AG10803 (cell line): ENCODE data around the gene RFX1.
"Not testable (repeated sequence)": the region's sequence is repeated elsewhere in the genome, so short reads cannot be mapped to it uniquely, and the experiment has no call there.

Source experiments
- DNase-seq: peaks from one replicate; pipeline ENCODE4 v3.0.0; 2010; ENCODE audit warnings: low read depth
- H3K4me3 ChIP-seq: 2 replicates; pipeline ENCODE4 v1.5.1; 2011; ENCODE audit warnings: mild to moderate bottlenecking, low read length, control low read depth
- TF ChIP-seq, protein P1 (sequence below): conservative IDR thresholded peaks from 2 replicates; pipeline ENCODE4 v1.5.1; 2011; ENCODE audit warnings: mild to moderate bottlenecking, low read length, control low read depth, inconsistent platforms

Gene RFX1

DNA sequence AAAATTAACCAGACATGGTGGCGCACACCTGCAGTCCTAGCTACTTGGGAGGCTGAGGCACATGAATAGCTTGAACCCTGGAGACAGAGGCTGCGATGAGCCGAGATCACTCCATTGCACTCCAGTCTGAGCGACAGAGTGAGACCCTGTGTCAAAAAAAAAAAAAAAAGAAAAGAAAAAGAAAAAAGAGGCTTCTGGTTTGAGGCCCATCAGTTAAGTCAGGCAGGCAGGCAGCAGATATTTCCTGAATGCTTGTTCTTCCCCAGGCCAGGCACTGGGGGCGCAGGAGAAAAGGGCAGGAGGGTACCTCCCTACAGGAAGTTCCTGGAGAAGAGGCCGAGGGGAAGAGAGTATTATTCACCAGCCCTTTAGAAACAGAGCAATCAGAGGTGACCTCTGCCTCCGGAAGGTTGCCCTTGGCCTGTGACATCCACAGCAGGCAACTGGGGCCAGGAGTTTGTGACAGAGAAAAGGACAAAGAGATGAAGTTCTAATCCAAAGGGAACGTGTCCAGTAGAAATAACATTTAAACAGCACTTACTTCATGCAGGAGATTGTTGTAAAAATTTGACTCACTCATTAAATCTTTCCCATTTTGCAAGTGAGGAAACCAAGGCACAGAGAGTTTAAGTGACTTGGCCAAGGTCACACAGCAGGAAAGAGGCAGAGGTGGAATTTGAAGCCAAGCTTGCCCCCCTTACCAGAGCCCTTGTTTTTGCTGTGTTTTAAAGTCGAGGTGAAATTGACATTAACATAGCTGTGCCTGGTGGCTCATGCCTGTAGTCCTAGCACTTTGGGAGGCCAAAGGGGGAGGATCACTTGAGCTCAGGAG lies 17.5 kb upstream of the RFX1 start:
- peak; percentile 46 for DNase-seq
- no peak overlapping the region for H3K4me3 ChIP-seq
- TF ChIP-seq, protein P1, sequence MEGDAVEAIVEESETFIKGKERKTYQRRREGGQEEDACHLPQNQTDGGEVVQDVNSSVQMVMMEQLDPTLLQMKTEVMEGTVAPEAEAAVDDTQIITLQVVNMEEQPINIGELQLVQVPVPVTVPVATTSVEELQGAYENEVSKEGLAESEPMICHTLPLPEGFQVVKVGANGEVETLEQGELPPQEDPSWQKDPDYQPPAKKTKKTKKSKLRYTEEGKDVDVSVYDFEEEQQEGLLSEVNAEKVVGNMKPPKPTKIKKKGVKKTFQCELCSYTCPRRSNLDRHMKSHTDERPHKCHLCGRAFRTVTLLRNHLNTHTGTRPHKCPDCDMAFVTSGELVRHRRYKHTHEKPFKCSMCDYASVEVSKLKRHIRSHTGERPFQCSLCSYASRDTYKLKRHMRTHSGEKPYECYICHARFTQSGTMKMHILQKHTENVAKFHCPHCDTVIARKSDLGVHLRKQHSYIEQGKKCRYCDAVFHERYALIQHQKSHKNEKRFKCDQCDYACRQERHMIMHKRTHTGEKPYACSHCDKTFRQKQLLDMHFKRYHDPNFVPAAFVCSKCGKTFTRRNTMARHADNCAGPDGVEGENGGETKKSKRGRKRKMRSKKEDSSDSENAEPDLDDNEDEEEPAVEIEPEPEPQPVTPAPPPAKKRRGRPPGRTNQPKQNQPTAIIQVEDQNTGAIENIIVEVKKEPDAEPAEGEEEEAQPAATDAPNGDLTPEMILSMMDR, result peak; percentile 53

DNA sequence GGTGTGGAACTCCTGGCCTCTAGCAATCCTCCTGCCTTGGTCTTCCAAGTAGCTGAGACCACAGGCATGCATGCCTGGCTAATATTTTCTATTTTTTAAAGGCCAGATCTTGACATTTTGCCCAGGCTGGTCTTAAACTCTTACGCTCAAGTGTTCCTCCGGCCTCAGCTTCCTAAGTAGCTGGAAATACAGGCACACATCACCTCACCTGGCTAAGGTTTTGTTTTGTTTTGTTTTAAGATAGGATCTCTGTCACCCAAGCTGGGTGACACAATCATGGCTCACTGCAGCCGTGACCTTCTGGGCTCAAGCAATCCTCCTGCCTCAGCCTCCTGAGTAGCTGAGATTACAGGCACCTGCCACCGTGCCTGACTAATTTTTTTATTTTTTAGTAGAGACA lies 16.3 kb upstream of the RFX1 start:
- TF ChIP-seq, protein P1, result no peak
- H3K4me3 ChIP-seq, result no peak overlapping the region
- DNase-seq, result peak; percentile 64

DNA sequence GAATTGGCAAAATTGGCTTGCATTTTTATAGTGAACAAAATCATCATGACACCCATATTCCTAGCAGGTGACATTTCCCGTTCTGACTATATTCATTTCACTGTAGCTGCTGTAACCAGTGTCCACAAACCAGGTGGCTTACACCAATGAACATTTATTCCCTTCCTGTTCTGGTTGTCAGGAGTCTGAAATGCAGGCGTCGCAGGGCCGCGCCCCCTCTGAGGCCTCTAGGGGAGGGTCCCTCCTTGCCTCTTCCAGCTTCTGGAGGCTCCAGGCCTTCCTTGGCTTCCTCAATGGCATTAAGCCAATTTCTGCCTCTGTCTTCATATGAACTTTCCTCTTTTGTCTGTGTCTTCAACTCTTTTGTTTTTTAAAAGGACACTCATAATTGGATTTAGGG lies 15.4 kb upstream of the RFX1 start:
- H3K4me3 ChIP-seq, result no peak overlapping the region
- TF ChIP-seq, protein P1, result no peak
- DNase-seq, result no peak

DNA sequence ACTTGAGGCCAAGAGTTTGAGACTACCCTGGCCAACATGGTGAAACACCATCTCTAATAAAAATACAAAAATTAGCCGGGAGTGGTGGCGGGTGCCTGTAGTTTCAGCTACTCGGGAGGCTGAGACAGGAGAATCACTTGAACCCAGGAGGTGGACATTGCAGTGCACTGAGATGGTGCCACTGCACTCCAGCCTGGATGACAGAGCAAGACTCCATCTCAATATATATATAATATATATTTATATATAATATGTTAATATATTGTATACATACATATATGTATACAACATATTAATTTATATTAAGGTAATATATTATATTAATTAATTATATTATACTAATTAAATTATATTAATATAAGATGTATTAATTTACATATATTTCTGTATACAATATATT lies 13.6 kb upstream of the RFX1 start:
- not testable (repeated sequence) for H3K4me3 ChIP-seq, DNase-seq

DNA sequence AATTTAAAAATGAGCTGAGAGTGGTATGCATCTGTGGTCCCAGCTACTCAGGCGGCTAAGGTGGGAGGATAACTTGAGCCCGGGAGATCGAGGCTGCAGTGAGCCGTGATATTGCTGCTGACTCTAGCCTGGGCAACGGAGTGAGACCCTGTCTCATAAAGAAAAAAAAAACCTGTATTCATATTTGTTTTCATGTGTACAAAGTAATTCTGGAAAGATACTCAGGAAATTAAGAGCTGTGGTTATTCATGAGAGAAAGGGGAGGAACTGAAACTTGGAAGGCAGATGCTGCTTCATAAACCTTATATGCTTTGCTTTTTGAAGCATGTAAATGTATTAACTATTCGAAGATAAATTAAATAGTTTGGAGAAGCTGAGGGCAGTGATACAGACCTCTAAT lies 13.0 kb upstream of the RFX1 start:
- TF ChIP-seq, protein P1, result no peak
- no peak for DNase-seq
- no peak overlapping the region for H3K4me3 ChIP-seq

DNA sequence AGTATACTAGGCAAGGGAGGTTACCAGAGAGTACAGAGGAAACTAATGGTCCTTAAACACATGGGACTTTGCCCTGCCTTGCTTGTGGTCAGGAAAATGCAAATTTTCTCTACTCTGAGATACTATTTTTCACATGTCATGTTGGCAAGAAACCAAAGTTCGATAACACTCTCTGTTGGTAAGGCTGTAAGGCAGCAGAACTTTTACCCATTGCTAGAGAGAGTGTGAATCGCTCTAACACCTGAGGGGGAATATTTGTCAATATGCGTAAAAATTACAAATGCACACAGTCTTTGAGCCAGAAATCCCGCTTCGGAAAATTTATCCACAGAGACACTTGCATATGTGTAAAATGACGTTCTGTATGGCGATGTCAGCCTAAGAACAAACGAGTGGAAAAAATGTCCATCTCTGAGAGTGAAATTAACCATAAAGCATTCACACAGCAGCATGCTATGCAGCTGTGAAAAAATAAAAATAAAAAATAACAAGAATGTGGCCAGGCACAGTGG lies 9.5 kb upstream of the RFX1 start:
- no peak for DNase-seq

DNA sequence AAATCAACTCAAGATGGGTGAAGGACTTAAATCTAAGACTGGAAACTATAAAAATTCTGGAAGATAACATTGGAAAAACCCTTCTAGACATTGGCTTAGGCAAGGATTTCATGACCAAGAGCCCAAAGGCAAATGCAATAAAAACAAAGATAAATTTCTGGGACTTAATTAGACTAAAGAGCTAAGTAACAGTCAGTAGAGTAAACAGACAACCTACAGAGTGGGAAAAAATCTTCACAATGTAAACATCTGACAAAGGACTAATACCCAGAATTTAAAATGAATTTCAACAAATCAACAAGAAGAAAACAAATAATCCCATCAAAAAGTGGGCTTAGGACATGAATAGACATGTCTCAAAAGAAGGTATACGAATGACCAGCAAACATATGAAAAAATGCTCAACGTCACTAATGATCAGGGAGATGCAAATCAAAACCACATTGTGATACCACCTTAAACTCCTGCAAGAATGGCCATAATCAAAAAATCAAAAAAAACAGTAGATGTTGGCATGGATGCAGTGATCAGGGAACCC lies 6.3 kb upstream of the RFX1 start:
- no peak for DNase-seq
- TF ChIP-seq, protein P1, result no peak
- H3K4me3 ChIP-seq, result no peak overlapping the region

More for the DNA sequence above, 9.5 kb upstream of the RFX1 start:
- TF ChIP-seq, protein P1, result no peak
- H3K4me3 ChIP-seq, result no peak overlapping the region
